Kidney (tissue), 14 donors: ENCODE measurements around the gene PGLYRP3. TPM values are rescaled to one million over a fixed set of nuclear protein-coding genes. Genes with fewer than 3 reads are reported as not detected.

ENCODE experiments used
- DNase-seq, 5 donors: peaks; one replicate each; pipeline ENCODE4 v3.0.0-alpha.2; 2013 to 2020
- FAIRE-seq: peaks from 2 replicates; lab custom pipeline; 2012; peaks lifted over from hg19 to GRCh38; lab: Jason Lieb, UNC
- H3K27ac ChIP-seq, 2 donors: one replicate each; pipeline ENCODE4 v1.7.0; 2013; ENCODE audit warnings: low read depth in 2 of 2, low read length in 2 of 2, inconsistent platforms in 1 of 2
- H3K27me3 ChIP-seq: one replicate; pipeline ENCODE4 v1.7.1; 2013; ENCODE audit warnings: low read length, inconsistent platforms; ENCODE audit not compliant: control insufficient read depth, insufficient read depth
- H3K36me3 ChIP-seq, 3 donors: one replicate each; pipeline versions ENCODE4 v1.7.0 to v1.7.1; 2013; ENCODE audit warnings: low read length in 3 of 3, control low read depth in 1 of 3, inconsistent platforms in 1 of 3; ENCODE audit not compliant: insufficient read depth in 3 of 3, control insufficient read depth in 2 of 3
- H3K4me1 ChIP-seq, 3 donors: one replicate each; pipeline versions ENCODE4 v1.7.0 to v1.7.1; 2013; ENCODE audit warnings: low read length in 3 of 3, inconsistent platforms in 1 of 3, low read depth in 1 of 3; ENCODE audit not compliant: control insufficient read depth in 2 of 3, insufficient read depth in 2 of 3
- H3K4me3 ChIP-seq, 3 donors: one replicate each; pipeline versions ENCODE4 v1.7.0 to v1.8.1; 2013; ENCODE audit warnings: low read length in 3 of 3, control low read depth in 1 of 3, inconsistent platforms in 1 of 3
- H3K9ac ChIP-seq, 3 donors: one replicate each; pipeline versions ENCODE4 v1.7.0 to v1.7.1; 2013; ENCODE audit warnings: low read length in 3 of 3, control low read depth in 1 of 3, inconsistent platforms in 1 of 3
- H3K9me3 ChIP-seq, 3 donors: one replicate each; pipeline versions ENCODE4 v1.7.0 to v1.7.1; 2013; ENCODE audit warnings: low read length in 3 of 3, control low read depth in 1 of 3, inconsistent platforms in 1 of 3; ENCODE audit not compliant: control insufficient read depth in 2 of 3, insufficient read depth in 1 of 3
- intact Hi-C: fragments of 100-400 bp; cut with DNase I; formaldehyde crosslinking; loops from one replicate; pipeline ENCODE4 v1.11.1; 2022
- polyA plus RNA-seq: library from polyadenylated mRNA; stranded (reverse); fragments of 350-450 nt; fragmentation: Illumina TruSeq; extraction: RNeasy Lipid Tissue Mini Kit (QIAGEN cat#74804); gene quantifications from one replicate; pipeline ENCODE4 v1.2.3, GENCODE V29; 2014; ENCODE audit warnings: low read depth, low replicate concordance; ENCODE audit not compliant: insufficient read depth
- total RNA-seq: library from RNA; stranded (reverse); fragmentation: NEBNext Ultra II Directional; extraction: Animal tissue kit (Norgen Biotek cat#: 25700); gene quantifications from one replicate; pipeline ENCODE4 v1.2.1, GENCODE V29; 2021
- TF ChIP-seq, protein P1 (sequence below): IDR thresholded peaks from 3 replicates; pipeline ENCODE4 v1.5.1; 2012; ENCODE audit warnings: mild to moderate bottlenecking, moderate library complexity, borderline replicate concordance; ENCODE audit not compliant: insufficient read depth; ENCODE audit errors: extremely low read depth
- donor health status: control.
- donor health status: control.
- donor health status: control.
- donor health status: control.
- donor health status: control.
- donor health status: DM: yes; HTN: yes; CAD: no.
- donor health status: Normal renal cell carcinoma (clear cell type).

The PGLYRP3 gene
- total and polyA plus RNA-seq, 2 donors from 2014 or later = not detected

DNA sequence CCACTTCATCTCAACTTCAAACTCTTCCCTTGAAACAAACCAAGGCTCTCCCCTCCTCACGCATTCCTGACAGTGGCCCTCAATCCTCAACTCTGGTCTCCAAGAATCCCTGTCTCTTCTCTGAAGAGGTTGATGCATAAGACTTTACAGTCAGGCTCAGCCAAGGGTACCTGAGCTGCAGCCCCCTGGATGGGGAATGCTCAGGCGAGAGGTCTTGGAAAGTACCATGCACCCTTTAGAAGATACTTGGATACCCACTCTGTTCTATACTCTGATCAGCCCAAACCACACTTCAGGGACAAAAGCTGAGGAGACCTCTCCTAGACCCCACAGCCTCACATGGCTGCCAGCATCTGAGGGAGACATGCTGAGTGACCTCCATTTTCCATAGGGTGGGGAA, 536 bp upstream of the PGLYRP3 start:
- H3K27me3 ChIP-seq = no peaks in the 10 kb centered on the region
- no peak overlapping the region for H3K9ac ChIP-seq
- intact Hi-C loops = no loop called here
- DNase-seq (no peak), FAIRE-seq (no peak)
- H3K4me3 ChIP-seq = no peak overlapping the region
- no peak overlapping the region for H3K27ac ChIP-seq
- TF ChIP-seq, protein P1, sequence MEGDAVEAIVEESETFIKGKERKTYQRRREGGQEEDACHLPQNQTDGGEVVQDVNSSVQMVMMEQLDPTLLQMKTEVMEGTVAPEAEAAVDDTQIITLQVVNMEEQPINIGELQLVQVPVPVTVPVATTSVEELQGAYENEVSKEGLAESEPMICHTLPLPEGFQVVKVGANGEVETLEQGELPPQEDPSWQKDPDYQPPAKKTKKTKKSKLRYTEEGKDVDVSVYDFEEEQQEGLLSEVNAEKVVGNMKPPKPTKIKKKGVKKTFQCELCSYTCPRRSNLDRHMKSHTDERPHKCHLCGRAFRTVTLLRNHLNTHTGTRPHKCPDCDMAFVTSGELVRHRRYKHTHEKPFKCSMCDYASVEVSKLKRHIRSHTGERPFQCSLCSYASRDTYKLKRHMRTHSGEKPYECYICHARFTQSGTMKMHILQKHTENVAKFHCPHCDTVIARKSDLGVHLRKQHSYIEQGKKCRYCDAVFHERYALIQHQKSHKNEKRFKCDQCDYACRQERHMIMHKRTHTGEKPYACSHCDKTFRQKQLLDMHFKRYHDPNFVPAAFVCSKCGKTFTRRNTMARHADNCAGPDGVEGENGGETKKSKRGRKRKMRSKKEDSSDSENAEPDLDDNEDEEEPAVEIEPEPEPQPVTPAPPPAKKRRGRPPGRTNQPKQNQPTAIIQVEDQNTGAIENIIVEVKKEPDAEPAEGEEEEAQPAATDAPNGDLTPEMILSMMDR = no peak
- H3K36me3 ChIP-seq = no peaks in the 10 kb centered on the region
- no peaks in the 10 kb centered on the region for H3K4me1 ChIP-seq
- no peaks in the 10 kb centered on the region for H3K9me3 ChIP-seq

DNA sequence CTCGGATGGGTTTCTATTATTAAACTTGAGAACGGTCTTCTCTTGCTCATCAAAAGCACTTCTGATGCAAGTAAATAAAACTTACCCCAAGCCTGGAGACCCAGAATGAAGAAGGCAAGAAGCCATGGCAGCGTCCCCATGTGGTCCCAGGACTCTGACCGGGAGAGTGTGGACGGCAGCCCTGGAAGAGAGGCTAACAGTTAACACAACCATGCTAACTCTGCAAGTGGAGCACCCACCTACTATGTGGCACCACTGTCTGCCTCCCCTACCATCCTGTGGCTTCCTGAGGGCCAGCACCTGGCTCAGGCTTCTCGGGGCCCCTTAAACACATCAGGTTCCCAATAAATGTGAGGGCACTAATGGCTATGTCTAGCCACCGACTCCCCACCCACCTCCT, 2.2 kb downstream of the PGLYRP3 start:
- no peak overlapping the region for H3K27ac ChIP-seq
- TF ChIP-seq, protein P1 = no peak
- intact Hi-C loops = no loop called here
- FAIRE-seq (no peak), DNase-seq (no peak)
- no peak overlapping the region for H3K9ac ChIP-seq
- H3K9me3 ChIP-seq = no peaks in the 10 kb centered on the region
- H3K36me3 ChIP-seq = no peaks in the 10 kb centered on the region
- H3K27me3 ChIP-seq = no peaks in the 10 kb centered on the region
- H3K4me3 ChIP-seq = no peak overlapping the region
- no peaks in the 10 kb centered on the region for H3K4me1 ChIP-seq

DNA sequence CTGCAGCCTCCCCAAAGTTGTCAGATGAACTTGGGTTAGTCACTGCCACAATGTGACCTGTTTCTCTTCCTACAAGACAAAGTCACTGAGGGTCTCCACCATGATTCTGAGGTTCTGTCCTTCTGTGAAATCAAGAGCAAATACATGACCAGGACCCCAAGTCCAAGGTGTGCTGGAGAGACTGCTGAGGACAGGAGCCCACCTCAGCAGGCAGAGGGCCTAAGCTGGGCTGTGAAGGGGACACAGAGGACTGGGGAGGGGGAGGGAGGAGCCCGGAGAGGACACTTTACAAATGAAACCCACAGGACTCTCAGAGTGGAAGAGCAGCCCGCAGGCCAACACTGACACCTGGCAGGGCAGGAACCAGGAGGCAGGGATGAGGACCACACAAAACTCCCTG, 3.3 kb downstream of the PGLYRP3 start:
- Histone ChIP-seq H3K27me3 (no peaks in the 10 kb centered on the region), H3K4me3 (no peak overlapping the region), H3K4me1 (no peaks in the 10 kb centered on the region), H3K27ac (no peak overlapping the region), H3K9ac (no peak overlapping the region), H3K36me3 (no peaks in the 10 kb centered on the region), H3K9me3 (no peaks in the 10 kb centered on the region)
- FAIRE-seq (no peak), DNase-seq (no peak)
- TF ChIP-seq, protein P1 = no peak
- intact Hi-C loops = no loop called here

DNA sequence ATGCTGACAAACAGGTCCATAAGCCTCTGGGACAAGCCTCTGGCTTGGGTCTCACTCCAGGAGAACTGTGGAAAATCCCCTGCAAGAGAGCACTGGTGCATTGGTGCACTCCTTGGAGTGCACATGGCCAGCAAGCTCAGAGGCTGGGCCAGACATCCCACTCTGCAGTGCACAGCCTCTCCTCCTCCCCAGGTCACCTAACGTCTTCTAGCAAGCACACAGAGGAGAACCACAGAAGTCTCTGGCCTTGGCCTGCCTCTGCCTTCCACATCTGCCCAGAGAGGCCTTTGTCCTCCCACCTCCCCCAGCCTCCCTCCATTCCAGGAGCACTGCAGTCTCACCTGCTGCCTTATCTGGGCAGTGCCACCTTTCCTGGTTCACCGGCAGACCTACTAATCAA, 4.2 kb downstream of the PGLYRP3 start:
- TF ChIP-seq, protein P1 = no peak
- DNase-seq (no peak), FAIRE-seq (no peak)
- Histone ChIP-seq H3K36me3 (no peaks in the 10 kb centered on the region), H3K4me1 (no peaks in the 10 kb centered on the region), H3K27me3 (no peaks in the 10 kb centered on the region), H3K9me3 (no peaks in the 10 kb centered on the region), H3K27ac (no peak overlapping the region), H3K9ac (no peak overlapping the region), H3K4me3 (no peak overlapping the region)
- intact Hi-C loops = no loop called here
